GM06990 (cell line): Measurements from ENCODE around the gene MERTK.

ENCODE experiments used
- DNase-seq: peaks from one replicate; pipeline ENCODE4 v3.0.0-alpha.2; 2011; ENCODE audit not compliant: insufficient read length; ENCODE audit errors: extremely low read depth
- H3K27me3 ChIP-seq: replicated peaks from 2 replicates; pipeline ENCODE4 v1.6.0; 2011; ENCODE audit warnings: low read length; ENCODE audit not compliant: control insufficient read depth, insufficient read depth
- H3K36me3 ChIP-seq: 2 replicates; pipeline ENCODE4 v1.5.1; 2011; ENCODE audit warnings: low read length; ENCODE audit not compliant: control insufficient read depth, insufficient read depth
- H3K4me3 ChIP-seq: replicated peaks from 2 replicates; pipeline ENCODE4 v1.5.1; 2011; ENCODE audit warnings: low read depth, mild to moderate bottlenecking, control low read depth, low read length
- CTCF ChIP-seq: IDR thresholded peaks from 2 replicates; pipeline ENCODE4 v1.5.1; 2011; ENCODE audit warnings: low read length, control low read depth, mild to moderate bottlenecking, inconsistent platforms; ENCODE audit not compliant: insufficient read depth, poor library complexity, severe bottlenecking

Gene MERTK

DNA sequence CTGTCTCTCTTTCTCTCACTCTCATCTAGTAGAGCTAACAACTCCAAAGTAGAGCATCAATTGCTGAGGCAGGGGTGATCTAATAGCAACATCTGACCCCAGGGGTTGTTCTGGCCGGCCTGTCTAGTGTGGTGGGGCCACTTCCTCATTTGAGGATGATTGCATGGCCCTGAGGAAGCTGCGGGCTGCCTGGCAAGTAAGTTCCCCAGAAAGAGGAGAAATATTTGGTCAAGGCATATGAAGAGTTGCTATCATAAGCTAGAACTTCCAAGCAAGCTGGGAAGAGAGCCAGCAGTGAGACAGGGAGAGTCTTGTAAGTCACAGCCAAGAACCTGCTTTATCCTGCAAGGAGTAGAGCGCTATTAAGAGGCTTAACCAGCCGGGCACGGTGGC lies 105.8 kb downstream of the MERTK start:
- no peaks in the 10 kb centered on the region for H3K36me3 ChIP-seq
- no peak for DNase-seq
- H3K27me3 ChIP-seq = no peaks in the 10 kb centered on the region
- no peak overlapping the region for H3K4me3 ChIP-seq
- TF ChIP-seq CTCF = no peak

GRCh38 chr2:112005406-112006075 lies 107.1 kb downstream of the MERTK start:
- no peak for TF ChIP-seq CTCF

DNA sequence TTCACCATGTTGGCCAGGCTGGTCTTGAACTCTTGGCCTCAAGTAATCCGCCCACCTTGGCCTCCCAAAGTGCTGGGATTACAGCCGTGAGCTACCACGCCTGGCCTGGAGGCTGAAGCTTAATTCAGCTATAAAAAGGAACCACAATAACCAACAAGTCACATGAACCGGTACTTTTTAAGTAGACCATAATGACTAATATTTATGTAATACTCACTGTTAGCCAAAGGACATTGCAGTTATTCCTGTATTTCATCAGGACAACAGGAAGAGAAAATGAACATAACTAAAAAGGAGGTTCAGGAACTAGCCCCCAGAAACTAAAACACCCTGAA lies 107.6 kb downstream of the MERTK start:
- no peaks in the 10 kb centered on the region for H3K27me3 ChIP-seq
- no peak for TF ChIP-seq CTCF
- no peaks in the 10 kb centered on the region for H3K36me3 ChIP-seq
- no peak overlapping the region for H3K4me3 ChIP-seq
- no peak for DNase-seq

More at GRCh38 chr2:112005406-112006075, 107.1 kb downstream of the MERTK start:
- no peaks in the 10 kb centered on the region for H3K27me3 ChIP-seq
- DNase-seq = no peak
- no peaks in the 10 kb centered on the region for H3K36me3 ChIP-seq
- H3K4me3 ChIP-seq = no peak overlapping the region

- TF ChIP-seq CTCF = no peak
- Histone ChIP-seq H3K27me3 (no peaks in the 10 kb centered on the region), H3K4me3 (no peak overlapping the region), H3K36me3 (no peaks in the 10 kb centered on the region)
- no peak for DNase-seq
These were observed 109.1 kb downstream of the MERTK start for GRCh38 chr2:112007493-112007892.

DNA sequence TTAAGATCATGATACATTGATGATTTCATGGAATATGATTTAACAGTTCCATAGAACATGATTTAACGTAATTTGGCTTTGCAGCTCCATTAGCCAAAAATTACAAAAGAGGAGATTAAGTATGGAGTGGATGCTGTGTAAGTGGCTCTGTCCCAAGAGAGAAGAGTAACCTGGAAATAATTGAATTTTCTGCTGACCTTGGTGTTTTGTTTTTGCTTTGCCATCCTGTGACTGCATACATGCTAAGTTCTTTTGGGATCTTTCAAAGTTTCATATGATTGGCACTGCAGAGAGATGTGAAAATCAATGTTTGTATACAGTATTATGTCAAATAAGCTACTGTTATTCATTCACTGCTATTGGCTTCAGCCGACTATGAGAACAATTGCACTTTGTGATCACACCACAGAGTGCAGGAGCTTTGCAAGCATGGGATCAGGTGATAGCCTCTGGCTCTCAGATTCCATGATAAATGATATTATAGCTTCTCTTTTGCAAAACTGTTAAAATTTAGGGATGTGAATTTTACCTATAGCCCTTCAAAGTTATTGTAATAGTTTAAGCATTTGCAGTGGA lies 110.6 kb downstream of the MERTK start:
- no peak overlapping the region for H3K4me3 ChIP-seq
- no peaks in the 10 kb centered on the region for H3K36me3 ChIP-seq
- no peak for TF ChIP-seq CTCF
- no peak for DNase-seq
- no peaks in the 10 kb centered on the region for H3K27me3 ChIP-seq
